Pericardium fibroblast (primary cell): ENCODE measurements around the gene CCM2. TPM values are rescaled to one million over a fixed set of nuclear protein-coding genes. Genes with fewer than 3 reads are reported as not detected.

Experiments
- total RNA-seq: library from RNA; depleted of rRNA; stranded (reverse); fragments of >200 nt; gene quantifications from 2 replicates; pipeline ENCODE4 v1.2.3, GENCODE V29; 2015

The CCM2 gene
- 43.1 and 57.8 TPM in 2 replicates for total RNA-seq

DNA sequence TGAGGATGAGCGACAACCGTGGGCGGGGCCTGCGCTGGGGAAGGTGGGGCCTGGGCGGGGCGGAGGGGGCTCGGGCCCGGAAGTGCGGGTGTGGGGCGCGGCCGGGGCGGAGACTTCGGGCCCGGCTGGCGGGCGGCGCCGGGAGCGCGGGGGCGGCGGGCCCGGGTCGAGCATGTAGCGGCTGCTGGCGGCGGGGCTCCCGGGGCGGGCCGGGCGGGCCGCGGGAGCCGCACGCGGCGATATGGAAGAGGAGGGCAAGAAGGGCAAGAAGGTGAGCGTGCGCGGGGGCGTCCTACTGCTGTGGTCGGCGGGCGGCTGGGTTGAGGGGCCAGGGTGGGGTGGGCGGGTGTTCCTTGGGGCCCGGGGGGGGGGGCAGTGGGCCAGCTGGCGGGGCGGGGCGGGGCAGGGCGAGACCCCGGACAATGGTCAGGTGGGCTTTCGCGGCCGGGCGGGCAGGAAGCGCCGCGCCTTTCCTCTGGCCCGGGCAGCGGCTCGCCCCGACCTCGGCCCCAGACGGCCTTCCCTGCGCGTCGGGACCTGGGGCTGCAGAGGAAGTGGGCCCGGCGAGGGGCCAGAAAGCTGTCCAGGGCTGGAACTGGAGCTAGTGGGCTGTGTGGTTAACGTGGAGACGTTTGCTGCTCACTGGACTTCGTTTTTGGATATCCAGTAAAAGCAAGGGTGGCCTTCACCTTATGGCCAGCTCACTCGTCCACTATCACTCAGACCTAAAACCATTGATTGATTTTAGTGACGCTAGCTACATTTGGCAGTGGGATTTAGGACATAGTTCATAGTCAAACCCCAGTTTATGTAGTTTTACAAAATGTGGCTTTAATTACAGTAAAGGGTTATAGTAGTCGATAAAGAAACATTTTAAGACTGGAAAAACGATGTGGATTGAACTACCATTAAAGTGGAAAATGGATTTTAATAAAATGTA, at the start of gene CCM2:
CCM2 (plus strand) TSS at position 109 of the 940 bp plus-strand sequence; CDS start at position 242, 133 bp downstream.

DNA sequence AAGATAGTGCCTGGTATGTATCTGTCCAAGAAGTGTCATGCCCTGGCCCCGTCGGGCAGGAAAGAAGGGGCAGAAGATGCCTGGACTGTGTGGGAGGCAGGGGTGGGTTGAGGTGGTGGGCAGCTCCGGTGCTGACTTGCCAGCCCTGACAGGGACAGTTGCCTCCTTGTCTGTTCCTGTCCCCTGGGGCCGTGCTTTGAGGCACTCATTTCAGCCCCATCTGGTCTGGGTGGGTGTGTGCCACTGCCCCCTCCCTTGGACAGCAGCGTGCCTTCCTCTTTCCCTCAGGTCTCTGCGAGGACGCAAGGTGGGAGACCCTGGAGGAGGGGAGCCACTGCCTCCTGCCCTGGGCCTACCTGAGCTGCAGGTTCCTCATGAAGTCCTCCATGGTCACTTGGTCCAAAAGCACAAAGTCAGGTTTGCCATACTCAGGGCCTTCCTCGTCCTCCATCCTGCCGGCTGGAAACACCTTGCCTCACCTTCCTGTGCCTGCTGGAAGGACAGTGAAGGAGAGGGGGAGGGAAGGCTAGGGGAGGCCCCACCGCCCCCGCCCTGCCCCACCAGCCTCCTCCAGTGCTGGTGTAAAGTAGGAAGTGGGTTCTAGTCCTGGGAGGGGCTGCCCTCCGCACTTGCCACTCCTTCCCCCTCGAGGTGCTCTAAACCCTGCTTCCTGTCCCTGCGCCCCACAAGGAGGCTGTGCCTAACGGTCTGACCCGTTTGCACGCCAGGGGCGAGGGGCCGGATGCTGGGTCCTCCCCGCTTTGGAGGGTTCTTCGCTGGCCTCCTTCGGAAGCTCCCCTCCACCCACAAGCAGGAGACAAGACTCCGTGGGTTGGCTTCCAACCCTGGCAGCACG, 21.3 kb upstream of the CCM2 start, which contains the start of gene MYO1G:
MYO1G (minus strand) TSS at position 505 of the 856 bp plus-strand sequence; CDS start at position 451, 54 bp downstream.

GRCh38 chr7:45088821-45089340, 88.9 kb downstream of the CCM2 start, which contains the start of gene NACAD:
Gene NACAD (minus strand): TSS chr7:45088969. CDS start chr7:45088894, 75 bp downstream.

GRCh38 chr7:45111298-45112223, 111.6 kb downstream of the CCM2 start, which contains the start of gene TBRG4:
Gene TBRG4 (minus strand): TSS chr7:45111697. CDS start chr7:45109237, 2,460 bp downstream.

Other genes with a start within 250 kb of the CCM2 start
- gene PPIA, start 203.5 kb upstream of the CCM2 start, total RNA-seq = 2,009 and 2,711 TPM in 2 replicates
- gene H2AZ2, start 152.1 kb upstream of the CCM2 start, total RNA-seq = 51.5 and 98.6 TPM in 2 replicates
- 7.4 and 8.4 TPM in 2 replicates for gene PURB, start 114.7 kb upstream of the CCM2 start, total RNA-seq
- not detected in 2 replicates for gene MYO1G, start 21.2 kb upstream of the CCM2 start, total RNA-seq
- 1.6 and 3.9 TPM in 2 replicates for gene NACAD, start 88.8 kb downstream of the CCM2 start, total RNA-seq
- gene TBRG4, start 111.5 kb downstream of the CCM2 start, total RNA-seq = 39.0 and 41.1 TPM in 2 replicates
- gene RAMP3, start 157.6 kb downstream of the CCM2 start, total RNA-seq = not detected in 2 replicates